HG03457 (cell line): ENCODE data around the gene C5orf34.
"Not testable (repeated sequence)": the region's sequence is repeated elsewhere in the genome, so short reads cannot be mapped to it uniquely, and the experiment has no call there.

Experiments used
- ATAC-seq: cut with Tn5 transposase; IDR thresholded peaks from one replicate; pipeline ENCODE4 v1.9.1; 2021; ENCODE audit warnings: moderate number of reproducible peaks; ENCODE audit not compliant: unreplicated experiment

C5orf34 gene

GRCh38 chr5:43515678-43516048 lies 715 bp upstream of the C5orf34 start:
- no peak for ATAC-seq

DNA sequence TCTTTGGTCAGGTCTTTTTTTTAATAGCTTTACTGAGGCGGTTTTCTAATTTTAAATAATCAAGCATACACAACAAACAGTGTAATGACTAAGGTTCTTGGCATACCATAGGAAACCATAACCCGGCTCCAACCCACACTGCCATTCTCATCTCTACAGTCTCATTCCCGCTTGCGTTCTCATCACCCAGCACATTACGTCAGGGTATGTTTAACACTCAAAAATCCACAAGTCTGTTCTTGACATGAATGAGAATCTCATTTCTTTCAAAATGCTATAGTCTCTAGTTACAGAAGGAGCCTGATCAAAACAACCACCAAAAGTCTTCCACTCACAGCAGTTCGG lies 505 bp downstream of the C5orf34 start:
- ATAC-seq = peak; percentile 20

DNA sequence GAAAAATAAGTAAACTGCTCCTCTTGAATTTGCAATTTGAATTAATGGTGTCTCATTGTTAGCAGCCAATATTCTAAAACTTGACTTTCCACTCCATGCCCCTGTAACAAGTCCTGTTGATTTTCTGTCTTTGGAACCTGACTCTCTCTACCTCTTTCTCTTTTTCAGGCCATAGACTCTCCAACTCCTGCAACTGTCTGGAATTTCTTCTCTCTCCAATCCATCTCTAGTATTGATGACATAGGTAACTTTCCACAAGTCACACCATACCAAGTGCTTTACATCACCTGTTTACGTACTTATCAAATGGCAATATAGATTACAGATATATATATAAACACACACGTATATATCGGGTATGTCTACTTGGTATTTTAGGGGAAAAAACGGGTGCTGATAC lies 923 bp downstream of the C5orf34 start:
- ATAC-seq = no peak

DNA sequence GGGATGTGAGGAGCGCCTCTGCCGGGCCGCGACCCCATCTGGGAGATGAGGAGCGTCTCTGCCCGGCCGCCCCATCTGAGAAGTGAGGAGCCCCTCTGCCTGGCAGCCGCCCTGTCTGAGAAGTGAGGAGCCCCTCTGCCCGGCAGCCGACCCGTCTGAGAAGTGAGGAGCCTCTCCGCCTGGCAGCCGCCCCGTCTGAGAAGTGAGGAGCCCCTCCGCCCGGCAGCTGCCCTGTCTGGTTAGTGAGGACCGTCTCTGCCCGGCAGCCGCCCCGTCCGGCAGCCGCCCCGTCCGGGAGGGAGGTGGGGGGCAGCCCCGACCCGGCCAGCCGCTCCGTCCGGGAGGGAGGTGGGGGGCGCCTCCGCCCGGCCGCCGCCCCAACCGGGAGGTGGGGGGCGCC lies 3.9 kb downstream of the C5orf34 start:
- ATAC-seq = not testable (repeated sequence)

DNA sequence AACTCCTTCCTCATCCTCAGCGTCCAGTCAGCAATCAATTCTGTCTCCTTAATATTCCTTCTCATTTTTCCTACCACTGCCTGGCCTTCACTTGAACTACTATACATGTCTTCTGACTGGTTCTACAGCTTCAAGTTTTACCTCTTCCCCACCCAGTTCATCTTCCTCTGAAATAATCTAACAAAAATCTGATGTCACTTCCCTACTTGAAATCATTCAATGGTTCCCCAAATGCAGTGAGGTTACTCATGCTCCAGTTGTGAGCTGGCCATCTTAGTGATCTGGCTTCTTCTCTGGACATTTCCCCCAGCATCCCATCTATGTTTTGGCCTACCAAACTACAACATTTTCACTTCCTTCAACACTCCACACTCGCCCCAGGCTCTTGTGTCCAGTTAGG lies 16.4 kb downstream of the C5orf34 start:
- ATAC-seq = no peak

DNA sequence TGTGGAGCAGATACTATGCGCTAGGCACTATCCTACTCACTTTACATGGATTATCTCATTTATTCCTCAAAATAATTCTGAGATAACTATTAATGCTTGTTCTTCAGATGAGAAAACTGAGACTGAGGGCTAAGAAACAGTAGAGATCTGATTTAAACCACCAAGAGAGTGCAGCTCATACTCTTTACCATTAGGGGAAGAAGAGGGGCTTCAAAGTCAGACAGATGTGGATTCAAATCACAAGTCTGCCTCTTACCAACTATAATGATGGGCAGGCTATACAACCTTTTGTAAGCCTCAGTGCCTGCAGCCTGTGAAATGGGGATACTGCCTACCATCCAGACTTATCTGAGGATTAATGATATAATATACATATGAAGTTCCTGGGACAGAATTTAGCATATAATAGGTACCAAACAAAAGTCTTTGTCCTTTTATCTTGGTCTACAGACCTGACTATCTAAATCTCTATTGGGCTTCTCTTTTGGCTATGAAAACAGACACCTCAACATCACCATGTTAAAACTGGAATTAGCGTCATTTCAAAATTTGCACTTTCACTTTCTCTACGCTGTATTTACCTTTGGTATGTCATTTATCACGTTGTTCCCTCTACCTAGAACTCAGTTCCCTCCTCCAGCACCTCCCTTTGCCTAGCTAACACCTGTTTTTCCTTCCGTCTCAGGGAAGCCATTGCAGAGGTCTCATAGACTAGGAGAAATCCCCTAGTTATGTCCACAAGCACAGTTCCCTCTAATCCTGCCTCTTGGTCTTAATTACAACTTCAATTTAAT lies 17.4 kb downstream of the C5orf34 start:
- ATAC-seq = no peak

DNA sequence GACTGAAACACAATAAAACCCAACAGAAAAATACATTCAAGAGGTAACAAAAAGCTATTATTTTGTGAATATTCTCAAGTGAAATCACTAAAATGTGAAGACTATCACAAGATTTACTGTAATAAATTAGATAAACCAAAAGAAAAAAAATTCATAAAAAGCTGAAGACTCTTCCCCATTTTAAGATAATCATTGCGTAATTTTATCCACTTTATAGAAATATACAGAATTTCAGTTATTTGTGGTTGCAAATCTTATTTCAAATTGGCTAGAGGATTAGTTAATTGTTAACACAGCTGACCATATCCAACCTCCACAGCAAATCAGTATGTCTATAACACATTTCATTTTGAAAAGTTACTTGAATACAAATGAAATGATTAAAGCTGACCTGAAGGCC lies 23.6 kb downstream of the C5orf34 start:
- no peak for ATAC-seq

GRCh38 chr5:43486353-43486752 lies 28.6 kb downstream of the C5orf34 start:
- no peak for ATAC-seq

- ATAC-seq = no peak
Measured at GRCh38 chr5:43485406-43485805, 29.5 kb downstream of the C5orf34 start.

DNA sequence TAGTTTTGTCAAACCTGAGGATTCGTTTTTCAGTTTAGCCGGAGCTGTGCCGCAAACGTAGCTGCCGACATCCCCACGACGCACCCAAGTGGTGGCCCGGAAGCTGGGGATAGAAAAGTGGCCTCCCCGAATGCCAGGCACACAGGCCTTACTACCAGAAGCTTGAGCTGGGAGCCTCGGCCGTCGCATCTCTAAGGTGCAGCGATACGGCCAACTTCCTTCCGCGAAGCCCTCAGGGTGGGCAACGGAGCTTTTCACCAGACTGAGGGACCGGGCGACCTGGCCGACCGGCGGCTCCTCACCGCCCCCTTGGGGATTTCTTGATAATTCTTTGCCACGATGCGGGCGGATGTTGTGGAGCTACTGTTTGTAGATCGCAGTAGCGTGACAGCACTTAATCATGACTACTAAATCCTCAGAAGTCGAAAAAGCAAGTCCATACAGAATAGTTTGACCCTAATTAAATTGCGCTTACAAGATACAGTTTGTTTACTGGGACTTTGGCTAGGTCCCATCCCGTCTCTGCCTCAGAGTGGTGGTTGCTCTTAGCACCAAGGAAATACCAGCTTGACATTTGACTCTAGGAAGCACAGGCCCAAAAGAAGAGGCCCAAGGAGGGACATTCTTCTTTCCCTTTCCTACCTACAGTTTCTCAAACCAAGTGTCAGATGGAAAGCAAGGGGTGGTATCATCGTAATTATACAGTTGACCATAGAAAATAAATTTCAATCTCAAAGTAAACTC lies 30.7 kb downstream of the C5orf34 start:
- peak; percentile 61 for ATAC-seq

DNA sequence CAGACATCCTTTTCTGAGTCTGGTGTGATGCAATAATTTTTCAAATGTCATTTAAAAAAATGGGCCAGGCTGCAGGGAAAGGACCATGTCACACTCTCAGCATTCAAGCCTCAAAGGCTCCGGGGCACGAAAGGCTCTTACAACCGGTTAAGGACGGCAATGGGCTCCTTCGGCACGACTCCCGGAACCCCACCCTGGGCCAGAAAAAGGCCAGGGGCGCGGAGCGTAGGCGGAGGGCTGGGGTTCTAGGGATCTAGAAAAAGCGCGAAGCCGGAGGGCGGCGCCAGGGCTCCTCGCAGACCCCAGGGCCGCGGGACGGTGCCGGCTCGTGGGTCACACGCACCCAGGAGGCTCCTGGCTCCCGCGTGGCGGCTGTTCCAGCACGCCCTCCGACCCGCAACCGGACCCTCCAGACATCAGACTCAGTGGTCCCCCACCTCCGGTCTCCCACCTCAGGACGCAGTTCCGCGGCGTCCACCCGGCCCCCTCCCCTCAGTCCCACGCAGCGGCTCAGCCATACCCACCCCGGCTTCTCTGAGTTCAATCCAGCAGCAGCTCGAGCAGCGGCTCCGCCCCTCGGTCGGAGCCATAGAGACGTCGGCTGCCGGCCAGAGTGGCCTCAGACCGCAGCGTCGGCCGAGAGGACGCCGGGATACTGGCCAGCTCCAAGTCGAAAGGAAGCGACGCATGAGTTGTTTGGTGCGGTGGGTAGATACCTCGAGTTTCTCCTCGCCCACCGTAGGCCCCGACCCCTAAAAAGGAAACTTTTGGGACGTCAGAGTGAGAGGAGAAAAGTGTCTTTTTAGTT lies 31.4 kb downstream of the C5orf34 start, which contains the start of gene TMEM267:
Gene TMEM267, minus strand, starts transcription at position 568 of the 808 bp plus-strand sequence. CDS start 29,896 bp downstream, outside the sequence.
- ATAC-seq = peak; percentile 85

DNA sequence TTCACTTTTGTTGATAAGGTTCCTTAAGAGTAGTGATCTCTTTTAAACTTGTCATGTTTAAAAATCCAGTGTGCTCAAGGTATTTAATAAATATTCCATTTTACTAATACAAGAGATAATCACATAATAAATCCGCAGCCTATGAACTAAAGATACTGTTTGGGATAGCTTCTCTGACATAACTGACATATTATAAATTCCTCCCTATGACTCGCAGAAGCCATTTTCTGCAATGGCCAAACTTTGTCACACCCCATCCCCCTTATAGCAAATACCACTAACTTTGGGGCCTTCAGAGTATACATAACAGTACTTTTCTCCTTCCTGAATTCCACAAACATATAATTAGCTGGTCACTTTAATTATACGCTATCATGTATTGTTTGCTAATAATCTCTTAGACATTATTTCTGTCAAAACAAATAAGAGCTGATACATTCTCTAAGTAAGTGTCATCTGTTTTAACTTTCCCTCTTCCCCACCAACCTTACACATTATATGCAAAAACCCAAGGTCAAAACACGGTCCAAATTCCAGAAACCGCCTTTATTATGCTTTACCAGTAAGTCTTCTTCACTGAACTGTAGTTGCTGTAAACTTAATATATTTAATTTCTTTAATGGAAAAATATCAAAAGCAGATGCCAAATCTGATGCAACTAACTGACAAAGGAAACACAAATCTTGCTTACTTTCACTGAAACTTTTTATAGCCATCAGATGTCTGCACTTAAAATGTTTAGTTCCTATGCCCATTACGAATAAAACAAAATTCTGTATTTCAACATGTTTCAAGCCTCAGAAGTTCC lies 32.3 kb downstream of the C5orf34 start:
- no peak for ATAC-seq

GRCh38 chr5:43469671-43470391 lies 45.1 kb downstream of the C5orf34 start:
- no peak for ATAC-seq

GRCh38 chr5:43467100-43467499 lies 47.8 kb downstream of the C5orf34 start:
- no peak for ATAC-seq

GRCh38 chr5:43465455-43465854 lies 49.5 kb downstream of the C5orf34 start:
- not testable (repeated sequence) for ATAC-seq

GRCh38 chr5:43461066-43461465 lies 53.9 kb downstream of the C5orf34 start:
- ATAC-seq = no peak

- ATAC-seq = no peak
Measured at GRCh38 chr5:43456556-43456955, 58.4 kb downstream of the C5orf34 start.

DNA sequence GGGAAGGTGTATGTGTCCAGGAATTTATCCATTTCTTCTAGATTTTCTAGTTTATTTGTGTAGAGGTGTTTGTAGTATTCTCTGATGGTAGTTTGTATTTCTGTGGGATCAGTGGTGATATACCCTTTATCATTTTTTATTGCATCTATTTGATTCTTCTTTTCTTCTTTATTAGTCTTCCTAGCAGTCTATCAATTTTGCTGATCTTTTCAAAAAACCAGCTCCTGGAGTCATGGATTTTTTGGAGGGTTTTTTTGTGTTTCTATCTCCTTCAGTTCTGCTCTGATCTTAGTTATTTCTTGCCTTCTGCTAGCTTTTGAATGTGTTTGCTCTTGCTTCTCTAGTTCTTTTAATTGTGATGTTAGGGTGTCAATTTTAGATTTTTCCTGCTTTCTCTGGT lies 73.4 kb downstream of the C5orf34 start:
- ATAC-seq = not testable (repeated sequence)

DNA sequence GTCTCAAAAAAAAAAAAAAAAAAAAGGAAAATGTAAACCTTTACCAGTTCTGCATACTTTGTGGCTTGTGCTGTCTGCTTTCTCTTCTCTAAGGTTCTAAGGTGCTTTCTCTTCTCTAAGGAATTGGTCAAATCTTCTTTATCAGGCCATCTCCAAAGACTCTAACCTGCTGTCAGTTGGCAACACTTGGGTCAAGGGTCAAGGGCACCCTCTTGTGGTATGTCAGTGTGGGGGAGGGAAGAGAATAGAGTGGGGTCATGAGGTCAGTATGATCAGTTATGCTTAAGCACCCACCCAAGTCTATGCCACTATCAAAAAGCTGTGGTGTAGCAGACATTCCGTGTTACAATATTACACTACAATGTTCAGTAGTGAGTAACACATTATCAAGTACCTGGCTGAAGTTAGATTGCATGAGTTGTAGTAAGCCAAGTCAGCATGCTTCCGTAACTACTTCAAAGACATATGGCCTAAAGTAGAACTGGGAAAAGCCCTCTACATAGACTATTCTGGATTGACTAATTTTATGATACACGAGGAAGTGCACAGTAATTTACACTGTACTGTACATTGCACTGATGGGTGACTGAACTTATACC lies 77.8 kb downstream of the C5orf34 start:
- no peak for ATAC-seq
